ENCODE measurements around the gene ADNP.

The ADNP gene

DNA sequence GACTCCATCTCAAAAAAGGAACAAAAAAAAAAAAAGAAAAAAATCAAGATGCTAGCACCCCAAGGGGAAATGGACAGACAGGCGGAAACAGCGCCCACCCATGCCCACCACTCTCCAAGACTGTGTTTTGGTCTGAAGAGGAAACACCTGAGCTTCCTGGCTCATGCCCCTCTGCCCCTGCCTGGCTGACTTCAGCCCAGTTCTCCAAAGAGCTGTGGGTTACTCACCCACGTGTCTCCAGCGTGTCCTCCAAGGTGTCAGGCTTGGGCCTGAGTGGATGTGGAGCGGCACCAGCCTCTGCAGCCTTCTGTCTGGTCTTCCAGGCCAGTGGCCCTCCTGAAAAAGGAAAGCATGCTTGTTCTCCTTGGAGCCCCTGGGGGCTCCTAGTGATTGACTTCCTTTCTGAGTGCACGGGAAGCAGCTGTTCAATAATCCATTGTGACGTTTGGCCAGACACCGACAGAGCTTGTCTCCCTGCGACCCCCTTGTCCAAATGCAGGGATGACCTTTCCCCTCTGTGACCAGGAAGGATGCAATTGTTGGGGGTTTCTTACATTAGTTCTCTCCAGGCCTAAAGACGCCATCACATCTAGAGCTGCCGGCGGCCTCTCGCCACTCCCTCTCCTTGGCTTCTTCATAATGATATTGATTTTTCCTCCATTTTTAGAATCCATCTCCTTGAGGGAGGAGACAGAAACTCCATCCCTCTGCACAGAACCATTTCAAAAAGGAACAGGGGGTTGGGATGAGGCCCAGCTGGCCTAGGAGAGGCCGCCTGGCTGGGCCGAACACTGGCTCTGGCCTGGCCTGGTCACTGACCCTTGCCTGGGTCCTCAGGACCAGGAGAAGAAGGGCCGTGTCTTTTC is 58.4 kb downstream of the ADNP start:
- no peak for DNase-seq (ENCODE audit: low read depth)

DNA sequence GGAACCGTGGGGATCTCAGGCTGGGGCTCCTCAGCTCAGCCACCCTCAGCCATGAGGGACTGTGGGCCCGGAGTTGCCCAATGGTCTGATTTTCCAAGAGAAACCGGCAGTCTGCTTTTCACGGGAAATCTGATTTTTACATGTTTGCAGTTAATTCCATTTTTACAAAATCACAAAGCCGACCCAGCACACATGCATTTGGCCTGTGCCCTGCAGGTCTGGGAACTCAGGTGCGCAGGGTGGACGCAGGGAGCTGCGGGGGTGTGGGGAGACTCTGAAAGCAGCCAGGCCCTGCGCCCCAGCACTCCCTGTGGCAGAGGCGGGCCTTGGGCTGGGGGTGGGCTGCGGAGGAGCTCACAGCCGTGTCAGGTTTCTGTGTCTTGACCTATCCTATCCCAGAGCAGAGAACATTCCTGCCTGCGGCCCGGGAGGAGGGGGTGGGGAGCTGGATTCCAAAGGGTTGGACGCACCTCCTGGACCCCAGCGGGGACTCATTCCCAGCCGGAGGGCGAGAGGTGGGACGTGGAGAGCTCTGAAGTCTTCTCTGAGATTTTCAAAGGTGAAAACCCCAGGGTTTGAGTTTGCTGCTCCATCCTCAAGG is 60.6 kb downstream of the ADNP start:
- DNase-seq (ENCODE audit: low read depth) = no peak

DNA sequence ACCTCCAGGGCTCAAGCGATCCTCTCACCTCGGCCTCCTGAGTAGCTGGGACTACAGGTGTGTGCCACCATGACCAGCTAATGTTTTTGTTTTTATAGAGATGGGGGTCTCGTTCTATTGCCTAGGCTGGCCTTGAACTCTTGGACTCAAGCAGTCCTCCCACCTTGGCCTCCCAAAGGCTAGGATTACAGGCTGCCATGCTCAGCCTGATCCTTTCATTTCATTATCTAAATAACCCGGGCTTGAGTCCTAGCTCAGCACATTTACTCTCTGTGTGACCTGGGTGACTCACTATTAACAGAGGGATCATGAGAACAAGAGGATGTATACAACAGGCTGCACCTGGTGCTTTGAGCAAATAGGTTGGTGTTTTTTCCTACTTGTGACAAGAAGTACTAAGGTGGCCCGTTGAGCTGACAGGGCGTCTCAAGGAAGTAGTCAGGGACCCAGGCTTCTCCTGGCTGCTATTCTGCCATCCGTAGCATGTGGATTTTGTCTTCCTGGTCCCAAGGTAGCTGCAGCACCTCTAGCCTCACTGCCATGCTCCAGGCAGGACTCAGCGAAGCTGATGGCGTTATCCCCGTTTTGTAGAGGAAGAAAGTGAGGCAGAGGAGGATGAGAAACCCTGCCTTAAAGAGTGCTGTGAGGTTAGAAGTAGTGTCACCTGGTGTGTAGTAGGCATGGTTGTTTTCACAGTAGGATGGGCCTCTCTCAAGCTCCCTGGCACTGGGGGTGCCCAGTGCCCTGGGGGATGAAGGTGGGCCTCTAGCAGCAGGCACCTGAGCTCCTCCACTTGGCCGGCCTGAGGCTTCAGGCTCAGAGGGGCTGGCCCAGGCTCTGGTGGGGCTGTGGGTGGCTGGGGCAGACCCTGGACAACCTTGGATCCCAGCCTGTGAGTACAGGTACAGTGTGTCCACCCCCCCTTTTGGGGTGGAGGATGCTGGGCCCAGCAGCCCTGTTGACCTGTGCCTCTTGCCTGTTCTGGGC is 62.4 kb downstream of the ADNP start:
- DNase-seq (ENCODE audit: low read depth) = no peak

DNA sequence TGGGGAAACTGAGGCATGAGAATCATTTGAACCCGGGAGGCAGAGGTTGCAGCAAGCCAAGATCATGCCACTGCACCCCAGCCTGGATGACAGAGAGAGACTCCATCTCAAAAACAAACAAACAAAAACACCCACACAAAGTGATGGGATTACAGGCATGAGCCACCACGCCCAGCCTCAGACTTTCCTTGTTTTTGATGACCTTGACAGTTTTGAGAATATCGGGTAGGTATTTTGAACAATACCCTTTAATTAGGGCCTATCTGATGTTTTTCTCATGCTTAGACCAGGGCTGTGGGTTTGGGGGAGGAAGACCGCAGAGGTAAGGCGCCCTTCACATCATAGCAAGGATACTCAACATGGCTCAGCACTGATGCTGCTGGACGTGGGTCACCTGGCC is 63.4 kb downstream of the ADNP start:
- no peak for DNase-seq (ENCODE audit: low read depth)

DNA sequence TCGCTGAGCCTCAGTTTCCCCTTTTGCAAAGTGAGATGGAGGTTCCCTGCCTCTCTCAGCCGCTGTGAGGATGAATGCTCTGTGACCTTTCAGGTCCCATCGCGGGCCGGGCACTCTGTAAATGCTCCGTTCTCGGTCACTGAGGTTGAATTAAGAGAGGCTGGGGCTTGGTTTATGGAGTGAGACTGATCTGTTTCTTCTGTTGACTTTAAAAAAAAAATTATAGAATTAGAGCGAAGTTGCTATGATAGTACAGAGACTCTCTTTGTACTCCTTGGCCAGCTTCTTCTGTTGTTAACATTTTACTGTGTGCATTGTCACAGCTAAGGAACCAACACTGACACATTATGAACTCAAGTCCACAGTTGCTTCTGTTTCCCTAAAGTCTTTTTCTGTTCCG is 64.4 kb downstream of the ADNP start:
- DNase-seq (ENCODE audit: low read depth) = no peak

DNA sequence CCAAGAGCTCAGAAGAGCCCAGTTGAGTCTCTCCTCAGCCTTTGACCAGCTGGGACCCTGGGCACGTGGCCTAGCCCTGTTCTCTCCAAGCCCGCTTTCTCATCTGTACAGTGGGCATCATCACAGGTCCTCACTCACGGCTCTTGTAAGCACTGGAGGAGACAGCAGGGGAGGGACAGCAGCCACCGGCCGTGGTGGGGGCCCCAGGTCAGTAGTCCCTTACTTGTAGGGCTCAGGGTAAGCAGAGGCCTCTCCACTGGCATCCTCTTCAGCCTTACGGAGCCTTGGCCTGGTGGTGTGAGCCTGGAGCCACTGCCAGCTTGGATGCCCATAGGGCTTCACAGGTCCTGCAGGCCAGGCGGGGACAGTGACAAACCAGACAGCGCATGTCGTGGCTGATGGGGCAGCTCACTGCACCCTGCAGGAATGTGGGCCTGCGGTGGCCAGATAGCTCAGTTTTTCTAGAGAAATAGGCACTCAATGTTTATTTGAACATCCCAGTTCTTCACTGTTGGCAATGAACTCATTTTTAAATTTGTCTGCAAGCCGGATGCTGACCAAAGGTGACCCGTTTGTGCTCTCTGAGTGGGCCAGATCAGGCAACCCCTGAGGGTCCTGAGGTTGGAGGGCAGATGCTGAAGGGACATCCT is 65.1 kb downstream of the ADNP start:
- no peak for DNase-seq (ENCODE audit: low read depth)

DNA sequence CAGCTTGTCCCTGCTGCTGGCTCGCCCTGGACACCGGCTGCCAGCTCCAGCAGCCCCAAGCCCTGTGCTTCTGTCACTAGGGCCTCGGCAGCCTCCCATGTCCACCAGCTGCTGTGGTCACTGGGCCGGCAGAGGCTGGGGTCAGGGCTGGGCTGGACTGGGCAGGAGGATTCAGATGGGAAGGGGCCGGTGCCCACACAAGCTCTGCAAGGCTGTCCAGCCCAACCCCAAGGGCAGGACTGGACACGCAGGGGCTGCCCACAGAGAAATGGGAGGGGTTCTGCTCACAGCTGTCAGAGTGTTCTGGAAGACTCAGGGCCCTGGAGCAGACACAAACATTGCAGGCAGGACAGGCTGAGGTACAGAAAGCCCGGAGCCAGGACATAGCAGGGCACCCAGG is 65.6 kb downstream of the ADNP start:
- no peak for DNase-seq (ENCODE audit: low read depth)

DNA sequence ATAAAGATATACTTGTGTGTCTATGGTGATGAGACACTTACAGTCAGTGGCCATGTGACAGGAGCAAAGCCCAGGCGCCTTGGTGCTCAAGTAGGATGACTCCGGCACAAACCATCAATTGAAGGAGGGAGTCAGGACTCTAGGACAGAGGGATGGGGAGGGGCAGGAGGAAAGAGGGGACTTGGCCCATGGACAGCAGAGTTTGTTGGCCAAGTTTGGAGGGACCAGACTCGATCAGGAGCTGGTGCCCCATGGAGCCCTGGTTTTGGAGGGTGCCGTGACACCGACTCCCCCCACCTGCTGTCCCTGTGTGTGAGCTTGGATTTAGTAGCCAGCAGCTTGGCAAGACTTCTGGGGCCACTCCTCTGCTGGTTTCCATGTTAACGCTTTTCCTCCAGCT is 66.1 kb downstream of the ADNP start:
- DNase-seq (ENCODE audit: low read depth) = no peak

DNA sequence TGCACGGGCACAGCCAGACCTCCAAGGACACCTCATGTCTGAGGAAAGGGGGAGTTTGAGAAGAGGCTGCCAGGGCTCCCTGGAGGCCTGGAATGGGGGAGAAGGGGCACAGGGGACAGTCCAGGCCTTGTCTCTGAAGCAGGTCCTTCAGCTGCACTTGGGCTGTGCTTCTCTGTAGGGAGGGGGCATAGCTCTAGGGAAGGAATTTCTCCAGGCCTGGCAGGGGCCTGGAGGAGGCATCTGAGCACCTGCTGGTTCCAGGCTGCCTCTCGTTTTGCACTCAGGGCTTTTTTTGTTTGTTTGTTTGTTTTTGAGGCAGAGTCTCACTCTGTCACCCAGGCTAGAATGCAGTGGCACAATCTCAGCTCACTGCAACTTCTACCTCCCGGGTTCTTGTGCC is 68.7 kb downstream of the ADNP start:
- no peak for DNase-seq (ENCODE audit: low read depth)

DNA sequence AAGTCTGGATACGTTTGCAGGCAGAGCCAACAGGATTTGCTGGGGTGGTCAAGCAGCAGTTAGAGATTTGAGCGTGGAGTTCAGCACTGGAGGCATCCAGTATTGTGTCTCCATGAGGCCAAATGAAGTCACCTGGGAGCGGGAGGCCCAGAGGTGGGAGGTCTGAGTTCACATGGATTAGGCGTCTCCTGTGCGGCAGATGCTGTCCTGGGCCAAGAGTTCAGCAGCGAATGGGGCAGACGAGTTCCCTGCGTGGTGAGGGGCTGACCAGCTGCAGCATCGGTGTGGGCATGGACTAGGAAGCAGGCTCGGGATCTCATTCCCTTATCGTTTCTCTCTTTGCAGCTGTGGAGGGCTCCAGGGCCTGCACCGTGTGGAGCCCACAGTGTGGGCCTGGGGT is 70.2 kb downstream of the ADNP start:
- DNase-seq (ENCODE audit: low read depth) = no peak

DNA sequence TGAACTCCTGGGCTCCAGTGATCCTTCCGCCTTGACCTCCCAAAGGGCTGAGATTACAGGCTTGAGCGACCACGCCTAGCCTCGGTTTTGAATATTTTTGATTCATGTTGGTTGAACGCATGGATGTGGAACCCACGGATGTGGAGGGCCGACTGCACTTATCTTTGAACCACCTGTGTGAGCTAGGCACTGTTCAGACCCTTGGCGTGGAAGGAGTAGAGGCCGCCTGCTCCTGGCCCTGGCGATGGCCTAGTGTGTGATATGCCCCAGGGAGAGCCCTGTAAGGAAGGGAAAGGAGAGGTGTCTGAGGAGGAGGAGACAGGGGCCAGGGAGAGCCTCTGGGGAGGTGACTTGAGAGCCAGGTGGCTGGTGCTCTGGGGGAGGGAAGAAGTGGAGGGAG is 72.1 kb downstream of the ADNP start:
- DNase-seq (ENCODE audit: low read depth) = no peak

DNA sequence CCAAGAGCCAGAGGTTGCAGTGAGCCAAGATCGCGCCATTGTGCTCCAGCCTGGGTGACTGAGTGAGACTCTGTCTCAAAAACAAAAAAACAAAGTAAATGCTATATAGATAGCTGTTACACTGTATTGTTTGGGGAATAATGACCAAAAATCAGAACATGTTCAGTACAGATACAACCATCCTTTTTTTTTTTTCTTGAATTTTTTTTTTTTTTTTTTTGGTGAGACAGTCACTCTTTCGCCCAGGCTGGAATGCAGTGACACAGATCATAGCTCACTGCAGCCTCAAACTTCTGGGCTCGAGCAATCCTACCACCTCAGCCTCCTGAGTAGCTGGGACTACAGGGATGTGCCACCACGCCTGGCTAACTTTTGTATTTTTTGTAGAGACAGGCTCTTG is 72.7 kb downstream of the ADNP start:
- no peak for DNase-seq (ENCODE audit: low read depth)

DNA sequence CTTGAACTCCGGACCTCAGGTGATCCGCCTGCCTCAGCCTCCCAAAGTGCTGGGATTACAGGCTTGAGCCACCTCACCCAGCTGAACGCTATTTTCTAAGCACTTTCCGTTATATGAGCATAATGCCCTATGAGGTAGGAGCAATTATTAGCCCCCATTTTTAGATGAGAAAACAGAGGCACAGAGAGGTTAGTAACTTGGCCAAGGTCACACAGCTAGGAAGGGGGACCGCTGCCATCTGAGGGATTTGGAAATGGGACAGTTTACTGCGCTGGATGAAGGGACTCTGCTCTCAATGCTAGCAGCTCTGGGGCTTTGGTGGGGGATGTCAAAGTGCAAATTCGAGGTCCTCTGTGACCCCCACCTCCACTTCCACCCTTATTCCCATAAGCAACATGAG is 73.9 kb downstream of the ADNP start:
- no peak for DNase-seq (ENCODE audit: low read depth)

DNA sequence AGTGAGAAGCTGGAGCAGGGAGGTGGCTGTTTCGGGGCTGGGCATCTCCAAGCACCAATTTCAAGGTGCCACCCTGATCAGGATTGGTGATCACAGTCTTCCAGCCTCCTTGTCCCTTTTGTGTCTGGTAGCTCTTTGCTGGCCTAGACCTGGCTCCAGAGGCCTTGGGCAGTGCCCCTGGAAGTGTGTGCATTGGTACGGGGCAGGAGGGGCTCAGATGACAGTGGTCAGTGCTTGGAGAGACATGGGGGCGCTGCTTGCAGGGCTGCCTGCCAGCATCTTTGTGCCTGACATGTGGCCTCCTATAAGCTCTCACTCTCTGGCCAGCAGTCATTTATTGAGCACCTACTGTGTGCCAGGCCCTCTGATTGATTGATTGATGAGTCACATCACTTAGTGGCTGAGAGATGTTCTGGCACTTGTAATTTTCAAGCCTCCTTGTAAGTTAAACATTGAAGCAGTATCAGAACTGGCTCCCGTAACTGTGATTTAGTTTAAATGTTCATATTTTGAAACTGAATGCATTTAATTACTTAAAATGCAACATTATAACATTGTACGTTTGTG is 74.7 kb downstream of the ADNP start:
- no peak for DNase-seq (ENCODE audit: low read depth)

DNA sequence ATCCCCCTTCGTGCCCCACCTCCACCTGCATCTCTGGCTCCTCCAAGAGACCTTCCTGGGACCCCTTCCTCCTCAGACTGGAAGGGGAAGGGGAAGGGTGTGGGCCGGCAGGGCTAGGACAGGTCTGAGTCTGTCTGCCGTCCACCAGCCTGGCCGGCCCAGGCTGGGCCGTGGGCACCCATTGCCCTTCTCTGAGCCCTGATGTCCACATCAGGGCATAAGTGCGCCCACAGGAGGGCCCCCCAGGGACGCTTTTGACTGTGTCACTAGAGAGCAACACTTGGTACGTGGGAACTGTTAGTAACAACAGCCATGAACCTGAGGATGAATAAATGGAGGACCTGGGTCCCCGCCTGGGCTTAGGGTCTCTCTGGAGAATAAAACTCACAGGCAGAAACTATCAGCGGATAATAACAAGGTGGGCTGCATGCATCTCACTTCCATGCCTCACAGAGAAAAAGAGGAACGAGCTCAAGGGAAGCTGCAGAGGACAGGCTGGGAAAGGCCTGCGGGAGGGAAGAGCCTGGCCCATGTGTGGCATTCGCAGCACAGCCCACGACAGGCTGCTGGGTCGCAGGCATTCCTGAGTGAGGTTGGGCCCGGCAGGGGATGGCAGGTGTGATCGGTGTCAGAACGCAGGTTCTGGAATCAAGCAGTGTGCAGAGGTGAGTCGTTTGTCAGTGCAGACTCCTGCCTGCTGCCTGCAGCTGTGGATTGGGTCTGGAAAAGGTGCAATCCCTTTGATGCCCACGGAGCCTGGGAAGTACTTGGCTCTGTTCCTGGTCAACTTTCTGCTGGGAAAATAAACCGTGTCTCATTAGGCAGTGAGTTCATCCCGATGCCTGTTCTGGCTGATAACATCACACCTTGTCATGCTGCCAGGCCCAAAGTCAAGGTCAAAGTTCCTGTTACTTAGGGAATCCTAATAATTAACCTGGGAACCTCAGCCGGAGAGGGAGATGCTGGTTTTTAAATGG is 75.5 kb downstream of the ADNP start:
- DNase-seq (ENCODE audit: low read depth) = no peak

DNA sequence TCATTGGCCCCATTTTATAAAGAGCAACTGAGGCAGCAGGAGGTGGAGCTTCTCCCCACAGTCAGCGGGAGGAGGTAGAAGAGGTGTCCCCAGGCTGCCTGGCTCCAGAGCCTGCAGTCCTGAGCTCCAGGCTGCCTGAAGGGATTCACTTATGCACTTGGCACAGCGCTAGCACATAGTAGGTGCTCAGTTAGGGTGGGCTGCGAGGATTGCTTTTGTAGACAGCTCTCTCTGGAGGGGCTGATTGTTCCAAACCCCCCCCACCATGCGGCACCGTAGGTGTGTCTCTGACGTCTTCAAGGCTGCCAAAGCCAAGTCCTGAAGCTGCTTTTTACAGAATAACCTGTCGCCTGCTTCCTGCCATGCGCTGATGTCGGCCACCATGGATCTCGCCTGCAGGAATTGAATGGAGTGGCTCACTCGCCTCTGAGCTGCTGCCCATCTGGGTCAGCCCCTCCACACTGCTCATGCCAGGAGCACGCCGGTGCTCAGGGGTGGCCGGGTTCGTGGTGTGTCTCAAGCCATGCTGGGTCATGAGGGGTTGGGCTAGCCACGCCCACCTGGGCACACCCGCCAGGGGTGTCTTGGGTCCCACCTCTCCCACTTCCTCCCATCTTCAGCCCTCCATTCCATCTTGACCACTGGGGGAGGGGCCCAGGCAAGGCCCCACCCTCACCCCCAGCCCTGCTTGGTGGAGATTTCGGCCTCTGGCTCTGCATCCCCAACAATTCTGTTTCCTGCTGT is 76.6 kb downstream of the ADNP start:
- no peak for DNase-seq (ENCODE audit: low read depth)

DNA sequence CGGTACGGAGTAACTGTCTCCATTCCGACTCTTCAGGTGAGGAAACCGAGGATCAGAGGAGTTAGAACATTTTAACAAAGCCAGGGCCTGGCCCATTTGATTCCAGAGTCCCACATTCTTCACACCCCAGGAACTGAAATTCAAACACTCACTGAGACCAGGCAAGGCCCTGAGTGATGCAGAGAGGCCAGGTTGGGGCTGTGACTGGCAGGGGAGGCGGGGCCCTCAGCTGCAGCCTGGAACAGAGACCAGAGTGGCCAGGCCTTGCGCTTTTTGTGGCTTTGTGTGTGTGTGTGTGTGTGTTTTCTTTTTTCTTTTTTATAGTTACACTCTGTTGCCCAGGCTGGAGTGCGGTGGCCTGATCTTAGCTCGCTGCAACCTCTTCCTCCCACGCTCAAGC is 79.2 kb downstream of the ADNP start:
- no peak for DNase-seq (ENCODE audit: low read depth)

DNA sequence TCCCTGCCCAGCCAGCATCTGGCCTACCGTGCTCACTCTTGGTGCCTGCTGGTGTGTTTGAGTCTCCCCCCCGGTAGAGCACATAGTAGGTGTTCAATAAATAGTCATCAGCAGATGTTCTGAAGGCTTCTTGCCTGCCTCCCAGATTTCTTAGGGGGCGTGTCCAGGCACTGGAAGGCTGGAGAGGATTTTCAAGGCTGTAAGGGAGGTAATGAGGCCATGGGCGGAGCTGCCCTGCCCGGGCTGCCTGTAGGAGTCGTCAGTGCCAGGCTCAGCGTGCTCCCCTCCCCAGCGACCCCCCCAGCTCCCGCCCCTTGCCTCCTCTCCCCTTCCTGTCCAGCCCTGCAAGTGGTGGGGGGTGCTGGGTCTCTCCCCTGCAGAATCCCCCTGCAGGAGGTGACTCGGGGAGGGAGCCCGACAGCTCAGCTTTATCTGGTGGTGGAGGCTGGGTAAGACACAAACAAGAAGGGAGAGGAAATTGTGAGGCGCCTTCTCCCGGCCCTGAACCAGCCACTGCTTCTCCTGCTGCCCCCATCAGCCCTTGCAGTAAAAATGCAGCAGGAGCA is 80.4 kb downstream of the ADNP start:
- no peak for DNase-seq (ENCODE audit: low read depth)

DNA sequence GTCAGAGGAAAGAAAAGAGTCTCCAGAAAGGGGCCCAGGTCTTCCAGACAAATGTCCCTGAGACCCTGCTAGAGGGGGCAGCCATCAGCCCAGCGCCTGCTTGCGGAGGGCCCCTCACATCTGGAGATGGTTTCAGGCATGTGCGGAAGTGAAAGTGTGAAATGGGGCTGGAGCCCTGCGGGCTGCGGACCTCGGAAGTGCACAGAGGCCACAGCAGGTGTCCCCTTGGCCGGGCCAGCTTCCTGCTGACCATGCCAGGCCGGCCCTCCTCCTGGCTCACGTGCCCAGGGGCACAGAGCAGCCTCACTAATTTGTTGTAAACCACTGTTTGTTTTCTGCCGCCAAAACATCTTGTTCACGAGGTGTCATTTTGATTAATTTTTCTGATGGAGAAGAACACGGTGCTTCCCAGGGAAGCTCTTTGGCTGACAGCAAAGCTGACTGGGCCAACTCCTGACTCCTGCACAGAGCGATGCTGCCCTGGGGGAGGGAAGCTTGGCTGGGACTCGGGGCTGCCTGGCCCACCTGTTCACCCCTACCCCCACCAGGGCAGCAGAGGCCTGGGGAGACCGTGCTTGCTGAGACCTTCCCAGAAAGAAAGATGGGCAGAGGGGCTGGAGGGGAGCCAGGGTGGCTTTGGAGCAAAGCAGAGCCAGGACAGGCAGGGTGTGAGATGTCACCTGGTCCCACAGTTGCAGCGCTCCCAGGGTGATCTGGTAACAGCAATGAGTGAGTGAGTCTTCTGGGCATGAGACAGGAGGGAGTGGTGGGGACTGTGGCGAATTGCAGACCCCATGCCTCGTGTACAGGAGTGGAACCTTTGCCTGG is 82.2 kb downstream of the ADNP start:
- no peak for DNase-seq (ENCODE audit: low read depth)

Measured in T-helper 22 cell (primary cell).